SH-SY5Y (cell line): ENCODE measurements around the gene RAB36.

ENCODE experiments used
- GATA2 ChIP-seq: IDR thresholded peaks from 2 replicates; pipeline ENCODE4 v1.6.1; 2011; ENCODE audit warnings: mild to moderate bottlenecking, low read depth, low read length
- GATA3 ChIP-seq: IDR thresholded peaks from 2 replicates; pipeline ENCODE4 v1.6.1; 2011; ENCODE audit warnings: low read depth, mild to moderate bottlenecking, low read length, moderate library complexity

- TF ChIP-seq GATA3 (no peak), GATA2 (no peak)
Measured at GRCh38 chr22:23164091-23164490, 18.8 kb downstream of the RAB36 start.
